A673 (cell line): ENCODE data around the gene SCNM1. TPM values are rescaled to one million over a fixed set of nuclear protein-coding genes. Genes with fewer than 3 reads are reported as not detected.
A peak's percentile ranks its signal among the peaks of the same experiment; 100 is the strongest.
"Not testable (repeated sequence)": the region's sequence is repeated elsewhere in the genome, so short reads cannot be mapped to it uniquely, and the experiment has no call there.

Experiments
- BruUV-seq: library from RNA; stranded (reverse); fragments of 400-500 nt; replicated peaks from 2 replicates; lab custom pipeline; 2021; lab: Mats Ljungman, UMichigan
- CTCF ChIA-PET: fragments of 300-600 bp; sonication (Branson Sonifier 250); formaldehyde crosslinking; loops from one replicate; lab custom pipeline; 2022; ENCODE audit warnings: antibody characterized with exemption; lab: Charles Lee
- POLR2A ChIA-PET: fragments of 300-600 bp; sonication (Branson Sonifier 250); formaldehyde crosslinking; loops from one replicate; lab custom pipeline; 2022; ENCODE audit warnings: antibody characterized with exemption; ENCODE audit not compliant: low non-redundant PET; lab: Charles Lee
- DNase-seq: peaks from one replicate; pipeline ENCODE4 v3.0.0-alpha.2; 2015; ENCODE audit warnings: low spot score
- H3K27ac ChIP-seq: fragments of 200-600 bp; sonication (generic); 2 replicates; pipeline ENCODE4 v1.5.1; 2016; ENCODE audit warnings: mixed run types, low read depth, mild to moderate bottlenecking, mixed read lengths, antibody characterized with exemption, low read length; ENCODE audit not compliant: poor library complexity, severe bottlenecking
- H3K27me3 ChIP-seq: fragments of 200-600 bp; sonication (generic); replicated peaks from 2 replicates; pipeline ENCODE4 v1.6.1; 2017; ENCODE audit warnings: mixed run types, low read depth, mild to moderate bottlenecking, mixed read lengths, antibody characterized with exemption, low read length; ENCODE audit not compliant: insufficient read depth, poor library complexity
- H3K36me3 ChIP-seq: fragments of 200-600 bp; sonication (generic); 2 replicates; pipeline ENCODE4 v1.6.1; 2016; ENCODE audit warnings: mixed run types, mild to moderate bottlenecking, mixed read lengths, antibody characterized with exemption, low read length; ENCODE audit not compliant: insufficient read depth, poor library complexity, severe bottlenecking
- H3K4me1 ChIP-seq: fragments of 200-600 bp; sonication (generic); 2 replicates; pipeline ENCODE4 v1.6.1; 2017; ENCODE audit warnings: mixed run types, mild to moderate bottlenecking, mixed read lengths, antibody characterized with exemption, low read length; ENCODE audit not compliant: insufficient read depth, poor library complexity, severe bottlenecking
- H3K4me3 ChIP-seq: fragments of 200-600 bp; sonication (generic); 2 replicates; pipeline ENCODE4 v1.5.1; 2016; ENCODE audit warnings: low read depth, mixed run types, mild to moderate bottlenecking, mixed read lengths, low read length; ENCODE audit not compliant: poor library complexity, severe bottlenecking
- H3K9me3 ChIP-seq: fragments of 200-600 bp; sonication (generic); 2 replicates; pipeline ENCODE4 v1.6.1; 2016; ENCODE audit warnings: mixed run types, low read depth, mild to moderate bottlenecking, mixed read lengths, antibody characterized with exemption, low read length; ENCODE audit not compliant: poor library complexity, severe bottlenecking
- CTCF ChIP-seq: fragments of 300-800, 200-600 bp; sonication (generic); conservative IDR thresholded peaks from 2 replicates; pipeline ENCODE4 v1.5.1; 2017; ENCODE audit warnings: low read depth, mild to moderate bottlenecking, antibody characterized with exemption, low read length, moderate library complexity, mixed read lengths
- EZH2 ChIP-seq: fragments of 200-600 bp; sonication (generic); IDR thresholded peaks from 2 replicates; pipeline ENCODE4 v1.6.1; 2017; ENCODE audit warnings: borderline replicate concordance, low read depth, mild to moderate bottlenecking, mixed read lengths, antibody characterized with exemption, low read length; ENCODE audit not compliant: poor library complexity, severe bottlenecking
- intact Hi-C: fragments of 100-400 bp; cut with micrococcal nuclease; formaldehyde crosslinking; loops from one replicate; pipeline ENCODE4 v1.10.0; 2022; ENCODE audit not compliant: unreplicated experiment
- total RNA-seq: library from RNA; stranded (reverse); gene quantifications from 2 replicates; pipeline ENCODE4 v1.2.3, GENCODE V29; 2021

SCNM1 gene
- total RNA-seq, 1 experiment from 2014 or later = 59.6 TPM

- CTCF ChIA-PET = no interaction called here
Observed at GRCh38 chr1:151187205-151187604, 21.3 kb downstream of the SCNM1 start.

GRCh38 chr1:151188667-151189066 is 22.7 kb downstream of the SCNM1 start:
- intact Hi-C loops, CTCF ChIA-PET, H3K27me3 ChIP-seq, H3K4me1 ChIP-seq, DNase-seq, POLR2A ChIA-PET, BruUV-seq, H3K9me3 ChIP-seq: not testable (repeated sequence)
- H3K36me3 ChIP-seq = peaks cover 21% of the 10 kb centered on the region
- peak overlapping the region; percentile 80 for H3K4me3 ChIP-seq
- H3K27ac ChIP-seq = peak overlapping the region; percentile 86

More at GRCh38 chr1:151187205-151187604, 21.3 kb downstream of the SCNM1 start:
- no peaks in the 10 kb centered on the region for H3K27me3 ChIP-seq
- POLR2A ChIA-PET = no interaction called here
- DNase-seq = no peak
- intact Hi-C loops = no loop called here
- H3K9me3 ChIP-seq = no peaks in the 10 kb centered on the region
- no TSS peak for BruUV-seq
- TF ChIP-seq EZH2 = no peak
- TF ChIP-seq CTCF = no peak
- H3K36me3 ChIP-seq = peaks cover 34% of the 10 kb centered on the region
- no peak overlapping the region for H3K4me3 ChIP-seq
- peaks cover 5% of the 10 kb centered on the region for H3K4me1 ChIP-seq
- no peak overlapping the region for H3K27ac ChIP-seq

GRCh38 chr1:151189637-151190445 is 23.9 kb downstream of the SCNM1 start, which contains the start of gene VPS72:
Gene VPS72 (minus strand): TSS chr1:151190197. CDS start chr1:151190121, 76 bp downstream.
- Histone ChIP-seq H3K9me3 (no peaks in the 10 kb centered on the region), H3K27ac (peak within 1 kb of the TSS; percentile 86), H3K4me3 (peak within 1 kb of the TSS; percentile 80), H3K36me3 (peaks cover 10% of the 10 kb centered on the region), H3K4me1 (peaks cover 5% of the 10 kb centered on the region), H3K27me3 (no peaks in the 10 kb centered on the region)
- BruUV-seq = no TSS peak
- TF ChIP-seq EZH2 (no peak), CTCF (no peak)
- ChIA-PET CTCF (interaction anchor here (0.6 kb wide), 1 partner anchor 1114 kb away, joined by 3 read pairs; no protein-coding TSS in a partner anchor), POLR2A (no interaction called here)
- intact Hi-C loops = no loop called here
- DNase-seq = peak; percentile 96
